Heart right ventricle (tissue), 16 donors: ENCODE results near the gene TRIP11. TPM values are rescaled to one million over a fixed set of nuclear protein-coding genes. Genes with fewer than 3 reads are reported as not detected.

ENCODE experiments used
- ATAC-seq, 8 donors: fragments of 200-7000 bp; cut with Tn5 transposase; one replicate each; pipeline ENCODE4 v1.9.1; 2020; ENCODE audit warnings: mild to moderate bottlenecking in 8 of 8, moderate library complexity in 8 of 8, moderate number of reproducible peaks in 1 of 8
- DNase-seq, 2 donors: peaks; one replicate each; pipeline ENCODE4 v3.0.0-alpha.2; 2020
- H3K27ac ChIP-seq, 10 donors: fragments of 200-600 bp; sonication (generic) in 2 of 10; one replicate each; pipeline versions ENCODE4 v1.5.0 to v1.8.0; 2020 to 2022; ENCODE audit warnings: mild to moderate bottlenecking in 3 of 10
- H3K27me3 ChIP-seq, 7 donors: fragments of 200-600 bp; one replicate each; pipeline ENCODE4 v1.8.0; 2021 to 2022; ENCODE audit warnings: mild to moderate bottlenecking in 2 of 7
- H3K36me3 ChIP-seq, 9 donors: fragments of 200-600 bp; sonication (generic) in 1 of 9; one replicate each; pipeline versions ENCODE4 v1.5.0 to v1.8.0; 2020 to 2022; ENCODE audit warnings: mild to moderate bottlenecking in 2 of 9
- H3K4me1 ChIP-seq, 9 donors: fragments of 200-600 bp; sonication (generic) in 1 of 9; one replicate each; pipeline versions ENCODE4 v1.5.0 to v1.8.0; 2020 to 2022; ENCODE audit warnings: mild to moderate bottlenecking in 4 of 9
- H3K4me3 ChIP-seq, 10 donors: fragments of 200-600 bp; sonication (generic) in 2 of 10; one replicate each; pipeline versions ENCODE4 v1.5.0 to v1.8.0; 2020 to 2022; ENCODE audit warnings: mild to moderate bottlenecking in 7 of 10, moderate library complexity in 2 of 10
- H3K9me3 ChIP-seq, 11 donors: fragments of 200-600 bp in 10 of 11; sonication (generic) in 2 of 11; one replicate each; pipeline versions ENCODE4 v1.5.0 to v1.8.0; 2013 to 2022; ENCODE audit warnings: mild to moderate bottlenecking in 2 of 11, control low read depth in 1 of 11, moderate library complexity in 1 of 11
- WGBS, 2 donors: extraction: QIAGEN DNeasy Blood & Tissue Kit; methylation state at CpG; one replicate each; pipeline ENCODE4 v1.1.7; 2013; ENCODE audit warnings: inconsistent platforms in 1 of 2; 5-methylcytosine and 5-hydroxymethylcytosine counted together
- intact Hi-C, 10 donors: fragments of 100-400 bp; cut with DNase I; formaldehyde crosslinking; loops; one replicate each; pipeline versions ENCODE4 v1.11.1 to v1.14.2; 2022
- polyA plus RNA-seq, 2 donors: library from polyadenylated mRNA; stranded (reverse); fragments of 200-250 nt; gene quantifications; one replicate each; pipeline ENCODE4 v1.2.3, GENCODE V29; 2013
- total RNA-seq, 10 donors: library from RNA; stranded (reverse); fragmentation: NEBNext Ultra II Directional in 3 of 10; extraction: Animal tissue kit (Norgen Biotek cat#: 25700) in 3 of 10; gene quantifications; one replicate each; pipeline versions ENCODE4 v1.2.1 to v1.2.4, GENCODE V29; 2021 to 2023
- TF ChIP-seq, protein P1 (sequence below), 9 donors: fragments of 200-600 bp; sonication (generic) in 2 of 9; IDR thresholded peaks; one replicate each; pipeline versions ENCODE4 v1.5.0 to v1.8.0; 2021 to 2022; ENCODE audit warnings: antibody characterized with exemption in 9 of 9, mild to moderate bottlenecking in 5 of 9, moderate library complexity in 1 of 9
- donor health status: Arrhythmogenic right ventricular cardiomyopathy.
- donor health status: ischemic (EF 13 %, LVEDD 7.1; RV severe dilation, severe dysfunction).
- donor health status: healthy with polysubstance abuse.
- donor health status: DM: no; HTN: yes; CAD: no.
- donor health status: DM: no; HTN: no; CAD: no.
- donor health status: ischemic (EF 25% LVEDD 6.9; RV normal size, moderate dysfunction).
- donor health status: ischemic (EF 25% LVEDD 5.7; RV mildly dilated, moderate dysfunction).
- donor health status: healthy.
- donor health status: DM: yes; HTN: yes; CAD: no.
- donor health status: Ischemic cardiomyopathy.
- donor health status: ischemic (EF 35%, LVEDD 5.7; RV mildly dilated, moderate dysfunction).
- donor health status: nonischemic (EF 11% LVEDD 7.7; RV severe dilation, severe dysfunction).
- donor health status: DM: yes; HTN: yes; CAD: no.
- donor health status: PGD.
- donor health status: ischemic (EF 29% LVEDD 5.4; RV normal size, mild dysfunction).
- donor health status: nonischemic (EF 23%, LVEDD 6.1; RV moderate dilation, normal function).

TRIP11 gene
- total and polyA plus RNA-seq, 12 donors = 4.0 to 73.3 (median 56.5) TPM

DNA sequence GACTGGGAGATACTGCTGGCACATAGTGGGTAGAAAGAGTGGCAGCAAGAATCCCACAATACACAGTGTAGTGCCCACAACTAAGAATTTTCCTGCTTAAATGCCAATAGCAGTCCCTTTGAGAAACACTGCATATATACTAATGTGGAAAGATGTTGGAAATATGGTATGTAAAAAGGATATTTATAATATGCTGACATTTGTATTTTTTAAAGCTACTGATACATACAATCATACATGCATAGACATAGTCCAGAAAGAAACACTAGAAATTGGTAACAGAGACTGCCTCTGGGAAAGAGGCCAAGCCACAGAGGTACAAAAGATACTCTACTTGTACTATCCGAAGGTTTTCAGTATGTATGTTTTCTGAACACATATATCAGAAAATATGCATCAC is 30.3 kb downstream of the TRIP11 start:
- TF ChIP-seq, protein P1, sequence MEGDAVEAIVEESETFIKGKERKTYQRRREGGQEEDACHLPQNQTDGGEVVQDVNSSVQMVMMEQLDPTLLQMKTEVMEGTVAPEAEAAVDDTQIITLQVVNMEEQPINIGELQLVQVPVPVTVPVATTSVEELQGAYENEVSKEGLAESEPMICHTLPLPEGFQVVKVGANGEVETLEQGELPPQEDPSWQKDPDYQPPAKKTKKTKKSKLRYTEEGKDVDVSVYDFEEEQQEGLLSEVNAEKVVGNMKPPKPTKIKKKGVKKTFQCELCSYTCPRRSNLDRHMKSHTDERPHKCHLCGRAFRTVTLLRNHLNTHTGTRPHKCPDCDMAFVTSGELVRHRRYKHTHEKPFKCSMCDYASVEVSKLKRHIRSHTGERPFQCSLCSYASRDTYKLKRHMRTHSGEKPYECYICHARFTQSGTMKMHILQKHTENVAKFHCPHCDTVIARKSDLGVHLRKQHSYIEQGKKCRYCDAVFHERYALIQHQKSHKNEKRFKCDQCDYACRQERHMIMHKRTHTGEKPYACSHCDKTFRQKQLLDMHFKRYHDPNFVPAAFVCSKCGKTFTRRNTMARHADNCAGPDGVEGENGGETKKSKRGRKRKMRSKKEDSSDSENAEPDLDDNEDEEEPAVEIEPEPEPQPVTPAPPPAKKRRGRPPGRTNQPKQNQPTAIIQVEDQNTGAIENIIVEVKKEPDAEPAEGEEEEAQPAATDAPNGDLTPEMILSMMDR (IDR thresholded peaks at IDR 0.05) = no peak
- Histone ChIP-seq H3K27me3 (no peaks in the 10 kb centered on the region), H3K9me3 (no peaks in the 10 kb centered on the region), H3K4me1 (peaks cover 0 to 7% (median 0%) of the 10 kb centered on the region in 9 donors), H3K27ac (no peak overlapping the region), H3K4me3 (no peak overlapping the region), H3K36me3 (peaks cover 0 to 100% (median 62%) of the 10 kb centered on the region in 9 donors)
- 54 to 63% methylated on average over 1 of the region's 1 CpG for WGBS, 2 donors
- intact Hi-C loops = no loop called here
- ATAC-seq (no peak), DNase-seq (no peak)

DNA sequence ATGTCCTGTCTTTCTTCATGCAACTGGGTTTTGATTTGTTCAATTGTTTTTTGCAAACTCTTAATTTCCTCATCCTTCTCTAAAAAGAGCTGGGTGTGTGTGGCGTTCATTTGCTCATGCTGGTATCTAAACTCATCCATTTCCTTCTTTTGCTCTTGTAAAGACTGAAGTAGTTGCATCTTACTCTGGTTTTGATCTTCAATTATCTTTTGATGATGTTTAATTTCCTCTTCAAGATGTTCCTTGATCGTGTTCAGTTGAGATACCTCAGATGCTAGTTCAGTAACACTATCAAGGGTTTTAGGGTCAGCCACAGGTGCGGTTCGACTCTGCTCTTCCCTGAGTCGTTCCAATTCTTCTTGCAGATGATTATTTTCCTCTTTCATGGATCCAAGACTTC is 34.8 kb downstream of the TRIP11 start:
- Histone ChIP-seq H3K27ac (no peak overlapping the region), H3K27me3 (no peaks in the 10 kb centered on the region), H3K4me1 (peaks cover 0 to 7% (median 0%) of the 10 kb centered on the region in 9 donors), H3K9me3 (no peaks in the 10 kb centered on the region), H3K36me3 (peaks cover 0 to 94% (median 42%) of the 10 kb centered on the region in 9 donors), H3K4me3 (no peak overlapping the region)
- ATAC-seq = no peak
- intact Hi-C loops = no loop called here
- WGBS, 2 donors = 96 to 98% methylated on average over 5 of the region's 5 CpGs
- TF ChIP-seq, protein P1 (IDR thresholded peaks at IDR 0.05) = no peak
- no peak for DNase-seq

DNA sequence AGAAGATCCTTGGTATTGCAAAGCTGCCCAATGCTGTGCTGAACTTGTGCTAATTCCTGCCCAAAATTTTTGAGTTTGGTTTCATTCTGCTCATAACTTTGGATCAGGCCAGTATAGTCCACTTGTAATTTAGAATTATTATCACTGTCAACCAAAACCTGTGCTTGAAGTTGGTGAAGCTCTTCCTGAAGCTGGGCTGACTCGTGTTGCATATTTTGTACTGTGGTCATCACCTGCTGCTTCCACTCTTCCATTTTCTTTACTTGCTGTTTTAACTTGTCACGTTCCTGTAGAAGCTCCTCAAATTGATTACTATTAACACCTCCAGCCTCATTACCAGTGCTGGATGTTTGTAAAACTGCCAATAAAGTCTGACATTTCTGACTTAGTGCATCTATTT is 35.8 kb downstream of the TRIP11 start:
- H3K4me1 ChIP-seq = peaks cover 0 to 3% (median 0%) of the 10 kb centered on the region in 9 donors
- no peaks in the 10 kb centered on the region for H3K27me3 ChIP-seq
- no peak overlapping the region for H3K27ac ChIP-seq
- ATAC-seq = no peak
- intact Hi-C loops = no loop called here
- 96 to 98% methylated on average over 2 of the region's 2 CpGs for WGBS, 2 donors
- no peak for DNase-seq
- no peak overlapping the region for H3K4me3 ChIP-seq
- TF ChIP-seq, protein P1 (IDR thresholded peaks at IDR 0.05) = no peak
- no peaks in the 10 kb centered on the region for H3K9me3 ChIP-seq
- H3K36me3 ChIP-seq = peaks cover 0 to 94% (median 50%) of the 10 kb centered on the region in 9 donors

DNA sequence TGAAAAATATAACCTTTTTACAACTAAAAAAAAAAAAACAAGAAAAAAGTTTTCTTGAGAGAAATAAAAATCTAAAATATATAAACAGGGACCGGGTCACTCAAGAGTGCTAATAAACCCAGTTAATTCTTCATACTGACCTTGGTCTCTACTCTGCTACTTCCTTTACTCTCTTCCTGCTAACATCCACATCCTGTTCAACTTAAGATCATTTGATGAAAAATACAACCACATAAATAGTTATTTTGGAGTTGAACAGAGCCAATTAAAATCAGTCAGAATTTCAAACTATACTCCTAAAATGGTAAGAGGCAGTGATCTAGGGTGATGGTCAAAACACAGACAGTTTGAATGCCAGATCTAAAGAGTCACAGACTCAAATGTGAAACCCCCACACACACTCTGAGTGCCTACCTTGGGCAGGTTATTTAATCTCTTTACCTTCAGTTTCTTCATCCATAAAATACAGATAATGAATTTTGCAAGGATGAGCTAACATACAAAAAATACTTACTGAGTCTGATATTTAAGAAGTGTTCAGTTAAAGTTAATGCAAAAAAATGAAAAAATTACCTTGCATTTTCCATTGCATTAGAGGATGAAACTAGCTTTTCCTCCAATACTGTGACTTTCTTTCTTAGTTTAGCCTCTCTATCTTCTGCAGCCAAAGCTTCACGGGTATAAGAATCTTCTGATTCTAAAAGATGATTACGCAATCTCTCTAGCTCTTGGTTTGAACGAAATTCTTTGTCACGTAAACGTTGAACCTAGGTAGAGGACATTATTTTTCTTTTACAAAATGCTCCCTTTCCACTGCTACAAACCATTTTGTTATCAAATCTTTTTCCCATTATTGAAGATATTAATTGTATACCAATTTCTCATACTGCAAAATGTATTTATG is 40.9 kb downstream of the TRIP11 start:
- intact Hi-C loops = loop anchor here in 6 of 10 donors (5.0 to 10.0 kb wide), 3 partner anchors 344 to 352 kb away; no protein-coding TSS in a partner anchor
- no peak for ATAC-seq
- DNase-seq = no peak
- Histone ChIP-seq H3K27ac (peak overlapping the region in 2 of 10 donors; percentile 23 to 45), H3K36me3 (peaks cover 0 to 94% (median 33%) of the 10 kb centered on the region in 9 donors), H3K4me3 (no peak overlapping the region), H3K27me3 (no peaks in the 10 kb centered on the region), H3K9me3 (no peaks in the 10 kb centered on the region), H3K4me1 (peaks cover 0 to 27% (median 8%) of the 10 kb centered on the region in 9 donors)
- TF ChIP-seq, protein P1 (IDR thresholded peaks at IDR 0.05) = no peak
- WGBS, 2 donors = 72 to 77% methylated on average over 6 of the region's 6 CpGs
